SK-N-SH treated with all-trans-retinoic acid at 6 μM for 48 hours (cell line): ENCODE data around the gene TLL1.

Experiments used
- CSRNP3 ChIP-seq: fragments of 250-450 bp; sonication (Bioruptor Pico); IDR thresholded peaks from 2 replicates; pipeline ENCODE4 v1.5.1; 2021; ENCODE audit warnings: mild to moderate bottlenecking, moderate library complexity
- ESRRG ChIP-seq: fragments of 250-450 bp; sonication (Bioruptor Pico); IDR thresholded peaks from 2 replicates; pipeline ENCODE4 v1.6.1; 2021; ENCODE audit warnings: mild to moderate bottlenecking
- ISL1 ChIP-seq: fragments of 250-450 bp; sonication (Bioruptor Pico); IDR thresholded peaks from 2 replicates; pipeline ENCODE4 v2.1.2; 2022; ENCODE audit warnings: mild to moderate bottlenecking, moderate library complexity
- PATZ1 ChIP-seq: fragments of 250-450 bp; sonication (Bioruptor Pico); IDR thresholded peaks from 2 replicates; pipeline ENCODE4 v1.8.0; 2020; ENCODE audit warnings: mild to moderate bottlenecking, moderate library complexity, borderline replicate concordance
- PPARA ChIP-seq: fragments of 250-450 bp; sonication (Bioruptor Pico); IDR thresholded peaks from 2 replicates; pipeline ENCODE4 v1.5.0; 2020; ENCODE audit warnings: mild to moderate bottlenecking, borderline replicate concordance
- RARB ChIP-seq: fragments of 250-450 bp; sonication (Bioruptor Pico); IDR thresholded peaks from 2 replicates; pipeline ENCODE4 v1.8.0; 2021; ENCODE audit warnings: mild to moderate bottlenecking, moderate library complexity
- TCF4 ChIP-seq: fragments of 250-450 bp; sonication (Bioruptor Pico); IDR thresholded peaks from 2 replicates; pipeline ENCODE4 v1.8.0; 2021; ENCODE audit warnings: mild to moderate bottlenecking, moderate library complexity, borderline replicate concordance
- TOX ChIP-seq: fragments of 250-450 bp; sonication (Bioruptor Pico); IDR thresholded peaks from 2 replicates; pipeline ENCODE4 v1.8.0; 2021; ENCODE audit warnings: mild to moderate bottlenecking, moderate library complexity, borderline replicate concordance
- ZFP3 ChIP-seq: fragments of 250-450 bp; sonication (Bioruptor Pico); IDR thresholded peaks from 2 replicates; pipeline ENCODE4 v1.5.0; 2020; ENCODE audit warnings: mild to moderate bottlenecking, moderate library complexity
- ZFP30 ChIP-seq: fragments of 450-650 bp; formaldehyde crosslinking; IDR thresholded peaks from 2 replicates; pipeline ENCODE4 v1.5.0; 2022; ENCODE audit warnings: mild to moderate bottlenecking, moderate library complexity

- no peak for TF ChIP-seq PATZ1 (CRISPR knock-in tag)
- TF ChIP-seq ZFP30 (CRISPR knock-in tag): no peak
- no peak for TF ChIP-seq CSRNP3 (CRISPR knock-in tag)
- no peak for TF ChIP-seq TCF4
- no peak for TF ChIP-seq TOX (CRISPR knock-in tag)
- TF ChIP-seq ESRRG (CRISPR knock-in tag): no peak
- TF ChIP-seq PPARA: no peak
- TF ChIP-seq ISL1 (CRISPR knock-in tag): no peak
- no peak for TF ChIP-seq ZFP3 (CRISPR knock-in tag)
- no peak for TF ChIP-seq RARB (CRISPR knock-in tag)
These were observed 55.6 kb downstream of the TLL1 start for GRCh38 chr4:165928601-165929000.
